NCI-H146 (cell line): ENCODE results near the gene SLC41A3.

Experiments
- DNase-seq: peaks from one replicate; lab custom pipeline; 2025; lab: John Stamatoyannopoulos, UW

SLC41A3 gene

DNA sequence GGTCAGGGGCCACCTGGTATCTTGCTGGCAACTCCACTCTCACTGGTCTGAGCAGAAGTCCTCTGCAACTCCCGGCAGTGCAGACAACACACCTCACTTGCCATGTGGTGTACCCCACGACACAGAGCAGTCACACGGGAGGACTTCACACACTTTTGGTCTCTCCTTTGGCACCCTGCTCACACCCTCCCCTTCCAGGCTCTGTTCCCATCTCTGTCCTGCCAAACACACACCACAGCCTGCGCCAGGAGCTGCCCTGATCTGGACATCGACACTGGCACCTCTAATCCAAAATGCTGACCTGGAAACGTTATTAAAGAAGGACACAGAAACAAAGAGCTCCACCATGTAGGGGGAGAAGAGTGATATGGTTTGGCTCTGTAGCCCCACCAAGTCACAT lies 57.2 kb downstream of the SLC41A3 start:
- DNase-seq, result no peak

- DNase-seq, result no peak
Observed at GRCh38 chr3:126026277-126026751, 57.6 kb downstream of the SLC41A3 start.

GRCh38 chr3:126025862-126026261 lies 58.1 kb downstream of the SLC41A3 start:
- no peak for DNase-seq

DNA sequence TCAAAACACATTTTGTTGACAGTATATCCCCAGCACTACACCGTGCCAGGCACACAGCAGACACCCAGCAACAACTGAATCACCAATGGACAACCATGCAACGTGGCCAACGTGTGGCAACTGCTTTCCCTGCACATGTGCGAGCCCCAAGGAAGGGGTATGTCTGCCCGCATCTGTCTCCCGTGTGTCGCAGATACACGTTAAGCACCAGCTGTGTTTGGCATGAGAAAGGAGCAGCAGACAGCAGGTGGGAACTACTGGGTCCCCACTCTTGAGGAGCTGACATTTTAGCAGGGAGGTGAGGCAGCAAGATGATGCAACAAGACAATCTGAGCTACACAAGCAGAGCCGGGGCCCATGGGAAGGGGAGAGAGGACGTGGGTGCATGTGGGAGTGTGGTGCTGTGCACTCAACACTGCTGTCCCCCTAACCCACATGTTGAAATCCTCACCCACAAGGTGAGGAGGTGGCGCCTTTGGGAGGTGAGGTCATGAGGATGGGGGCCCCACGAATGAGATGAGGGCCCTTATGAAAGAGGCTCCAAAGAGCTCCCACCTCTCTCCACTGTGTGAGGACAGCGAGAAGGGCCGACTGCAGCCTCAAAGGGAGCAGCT lies 58.7 kb downstream of the SLC41A3 start:
- DNase-seq, result no peak

DNA sequence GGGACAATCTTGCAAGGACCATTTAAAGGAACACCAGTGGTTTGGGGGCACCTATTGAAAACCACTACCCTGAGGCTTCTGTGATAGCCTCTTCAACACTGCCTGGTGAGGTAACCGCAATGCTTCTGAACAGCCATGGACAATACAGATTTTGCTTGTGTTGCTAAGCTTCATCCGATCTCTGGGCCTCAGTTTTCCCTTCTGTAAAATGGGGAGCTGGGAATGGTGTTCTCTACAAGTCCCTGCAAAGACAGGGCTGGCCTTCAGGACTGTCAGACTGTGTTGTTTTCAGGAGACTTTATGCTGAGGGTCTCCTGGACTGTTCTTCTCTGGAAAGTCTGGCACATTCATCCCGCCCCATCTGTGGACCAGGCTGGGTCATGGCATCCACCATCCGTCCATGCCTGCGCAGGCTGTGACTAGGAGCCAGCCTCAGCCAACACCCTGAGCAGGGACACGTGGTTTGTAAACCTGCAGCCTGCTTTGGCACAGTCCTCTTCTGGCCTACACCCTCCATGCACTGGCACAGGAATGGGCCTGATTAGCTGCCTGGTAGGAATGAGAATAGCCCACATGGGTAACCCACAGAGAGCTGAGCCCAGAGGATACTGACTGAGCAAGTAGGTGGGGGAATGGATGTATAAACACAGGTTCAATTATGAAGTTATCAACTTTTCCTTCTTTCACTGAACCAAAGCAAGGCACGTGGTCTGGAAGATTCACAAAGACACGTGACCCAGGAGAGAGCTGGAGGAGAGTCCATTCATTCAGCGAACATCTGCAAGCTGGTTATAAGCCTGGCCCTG lies 59.7 kb downstream of the SLC41A3 start:
- DNase-seq, result no peak

- DNase-seq, result no peak
Observed at GRCh38 chr3:126023390-126023789, 60.5 kb downstream of the SLC41A3 start.

GRCh38 chr3:126022741-126023359 lies 61.1 kb downstream of the SLC41A3 start:
- DNase-seq, result peak; percentile 13

DNA sequence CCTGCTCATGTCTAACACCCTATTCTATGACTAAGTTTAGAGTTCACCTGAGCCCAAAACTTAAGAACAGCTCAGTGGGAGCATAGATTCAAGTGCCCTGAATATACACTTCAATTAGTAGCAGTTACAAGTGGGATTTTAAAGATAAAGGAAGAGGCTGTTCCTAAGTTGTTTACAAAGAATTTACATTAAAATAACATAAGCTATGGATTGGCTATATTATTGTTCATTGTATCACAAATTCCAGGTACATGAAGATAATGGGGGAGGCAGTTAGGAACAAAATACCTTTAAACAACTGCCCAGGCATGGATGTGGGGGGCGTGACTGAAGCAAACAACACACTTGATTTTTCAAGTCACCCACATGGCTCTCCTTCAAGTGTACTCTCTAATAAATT lies 62.2 kb downstream of the SLC41A3 start:
- no peak for DNase-seq

DNA sequence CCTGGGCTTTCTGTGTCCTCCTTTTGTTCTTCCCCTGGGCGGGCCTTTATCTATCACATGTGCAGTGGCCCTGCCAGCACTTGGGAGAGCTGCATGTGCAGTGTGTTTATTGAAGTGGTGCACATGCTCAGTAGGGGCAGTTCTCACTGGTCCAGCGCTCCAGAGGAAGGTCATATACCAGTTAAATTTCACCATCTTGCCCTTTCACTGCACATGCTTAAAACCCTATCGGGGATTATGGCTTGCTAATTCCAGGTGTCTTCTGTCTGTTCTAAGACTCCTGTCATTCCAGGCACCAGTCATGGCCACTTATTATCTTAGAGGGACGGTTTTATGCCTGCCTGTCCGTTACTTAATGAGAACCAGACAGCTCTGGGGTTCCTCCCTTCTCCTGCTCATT lies 62.7 kb downstream of the SLC41A3 start:
- no peak for DNase-seq

DNA sequence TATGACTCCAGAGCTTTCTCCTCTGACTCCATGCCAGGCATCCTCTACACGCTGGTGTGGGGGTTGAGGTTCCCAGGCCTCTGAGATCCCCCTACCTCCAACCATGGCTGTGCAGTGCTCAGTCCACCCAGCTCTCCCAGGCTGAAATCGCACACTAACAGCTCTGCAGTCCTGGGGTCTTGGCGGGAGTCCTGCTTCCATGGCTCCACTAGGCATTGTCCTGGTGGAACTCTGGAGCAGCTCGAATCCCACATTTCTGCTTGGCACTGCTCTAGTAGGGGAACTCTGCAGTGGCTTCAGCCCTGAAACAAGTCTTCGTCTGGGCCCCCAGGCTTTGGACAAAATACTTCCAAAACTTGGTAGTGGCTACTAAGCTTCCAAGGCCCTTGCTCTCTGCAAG lies 64.2 kb downstream of the SLC41A3 start:
- DNase-seq, result no peak

DNA sequence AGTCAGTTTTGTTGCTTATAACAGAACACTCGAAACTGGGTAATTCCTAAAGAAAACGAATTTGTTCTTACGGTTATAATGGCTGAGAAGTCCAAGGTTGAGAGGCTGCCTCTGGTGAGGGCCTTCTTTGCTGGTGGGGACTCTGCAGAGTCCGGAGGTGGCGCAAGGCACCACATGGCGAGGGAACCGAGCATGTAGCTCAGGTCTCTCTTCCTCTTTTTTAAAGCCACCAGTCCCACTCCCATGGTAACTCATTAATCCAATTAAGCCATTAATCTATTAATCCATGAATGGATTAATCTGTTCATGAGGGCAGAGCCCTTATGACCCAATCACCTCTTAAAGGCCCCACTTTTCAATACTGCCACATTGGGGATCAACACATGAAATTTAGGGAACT lies 64.9 kb downstream of the SLC41A3 start:
- DNase-seq, result no peak

- no peak for DNase-seq
Observed at GRCh38 chr3:126018545-126018944, 65.4 kb downstream of the SLC41A3 start.

DNA sequence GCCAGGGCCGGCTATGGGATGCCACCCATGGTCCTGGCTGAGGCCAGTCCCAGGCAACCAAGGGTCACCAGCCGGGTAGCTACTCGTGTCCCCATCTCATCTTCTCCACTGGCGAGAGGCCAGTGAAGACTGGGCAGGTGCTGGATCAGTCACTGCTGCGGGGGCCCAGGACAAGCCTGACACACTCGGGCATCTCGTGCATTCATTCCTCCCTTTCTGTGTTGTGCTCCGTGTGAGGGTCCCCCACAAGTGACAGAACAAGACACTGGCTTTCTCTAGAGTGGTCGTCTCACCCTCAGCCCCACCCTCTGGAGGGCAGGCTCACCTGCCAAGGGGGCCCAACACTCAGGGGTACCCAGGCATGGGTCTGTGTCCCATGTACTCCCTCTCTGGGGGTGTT lies 66.6 kb downstream of the SLC41A3 start:
- DNase-seq, result no peak

DNA sequence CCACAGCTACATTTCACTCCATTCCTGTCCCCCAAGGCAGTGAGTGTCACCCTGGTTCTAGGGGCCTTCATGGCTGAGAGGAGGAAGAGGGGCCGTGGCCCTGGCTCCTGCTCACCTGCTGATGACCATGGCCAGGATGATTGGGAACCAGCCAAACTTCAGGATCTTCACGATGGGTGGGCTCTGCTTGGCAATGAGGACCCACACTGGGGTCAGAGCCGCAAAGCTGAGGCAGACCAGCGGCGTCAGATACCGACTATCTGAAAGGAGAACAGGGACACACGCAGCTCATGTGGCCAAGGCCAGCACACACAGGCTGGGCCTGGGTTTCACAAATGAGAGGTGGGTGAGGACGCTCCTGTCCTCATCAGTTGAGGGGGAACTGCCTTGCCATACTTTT lies 67.3 kb downstream of the SLC41A3 start:
- no peak for DNase-seq

DNA sequence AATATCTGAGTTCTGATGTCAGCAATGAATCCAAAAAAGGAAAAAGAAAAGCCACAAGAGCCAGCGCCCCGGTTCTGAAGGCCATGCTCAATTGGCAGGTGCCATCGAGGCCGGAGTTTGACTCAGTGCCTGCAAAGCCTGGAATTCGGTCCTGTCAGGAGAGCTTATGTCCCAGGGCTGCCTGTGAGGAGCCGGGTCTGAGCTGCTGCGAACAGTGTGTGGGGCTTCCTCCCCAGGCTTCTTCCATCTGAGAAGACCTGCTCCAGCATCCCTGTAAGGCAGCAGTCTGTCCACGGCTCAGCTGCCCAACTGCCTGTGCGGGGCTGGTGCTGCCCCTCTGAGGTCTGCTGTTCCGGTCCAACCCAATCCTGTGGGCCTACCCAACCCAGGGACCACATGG lies 68.8 kb downstream of the SLC41A3 start:
- DNase-seq, result no peak

DNA sequence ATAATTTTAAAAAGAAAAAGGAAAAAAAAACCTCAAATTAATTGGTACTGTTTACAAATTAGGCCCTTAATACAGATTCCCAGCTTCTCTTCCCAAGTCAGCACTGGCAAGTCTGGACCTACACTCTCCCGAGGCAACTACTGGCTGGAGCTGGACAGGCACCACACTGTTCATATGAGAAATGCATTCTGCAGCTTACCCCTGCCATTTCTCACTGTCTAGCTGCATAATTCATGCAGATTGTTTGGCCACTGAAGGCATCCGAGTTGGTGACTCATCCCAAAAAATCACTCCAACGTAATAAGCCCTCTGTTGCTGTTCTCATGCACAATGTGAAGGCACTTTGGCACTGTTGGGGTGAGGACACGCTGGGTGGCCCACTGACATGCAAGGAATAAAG lies 69.7 kb downstream of the SLC41A3 start:
- DNase-seq, result no peak

DNA sequence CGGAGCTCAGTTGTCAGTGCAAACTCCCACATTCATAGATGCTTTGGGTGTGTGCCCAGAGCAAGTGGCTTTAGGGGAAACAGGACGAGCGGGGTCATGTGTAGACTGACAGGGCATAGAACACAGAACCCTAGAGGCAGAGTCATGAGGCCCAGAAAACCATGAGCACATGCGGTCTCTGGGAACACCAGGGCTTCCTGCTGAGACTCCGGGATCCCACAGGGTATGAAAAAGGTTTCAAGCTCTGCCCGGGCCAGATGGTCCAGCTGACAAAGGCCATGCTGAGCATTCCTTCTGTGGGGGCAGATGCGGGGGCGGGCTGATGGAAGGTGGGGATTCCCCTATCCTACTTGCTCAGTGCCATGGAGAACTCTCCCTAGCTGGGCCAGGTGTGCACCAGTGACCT lies 70.2 kb downstream of the SLC41A3 start:
- DNase-seq, result peak; percentile 38

DNA sequence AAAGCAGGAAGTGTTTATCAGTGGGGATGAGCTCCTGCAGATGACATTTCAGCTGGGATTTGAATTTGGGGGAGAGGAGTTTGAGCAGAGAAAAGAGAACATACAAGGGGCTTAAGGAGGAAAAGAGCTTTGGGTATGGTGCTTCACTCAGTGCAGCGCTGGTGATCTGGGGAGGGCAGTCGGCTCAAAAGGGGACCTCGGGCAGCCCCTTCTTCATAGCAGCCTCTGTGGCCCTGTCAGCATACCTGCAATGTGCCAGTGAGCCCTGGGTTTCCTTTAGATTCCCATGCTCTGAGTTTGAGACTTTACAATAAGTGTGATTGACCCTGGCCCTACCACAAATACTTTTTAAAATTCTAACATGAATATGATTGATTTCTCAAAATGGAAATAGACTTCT lies 74.7 kb downstream of the SLC41A3 start:
- DNase-seq, result no peak

DNA sequence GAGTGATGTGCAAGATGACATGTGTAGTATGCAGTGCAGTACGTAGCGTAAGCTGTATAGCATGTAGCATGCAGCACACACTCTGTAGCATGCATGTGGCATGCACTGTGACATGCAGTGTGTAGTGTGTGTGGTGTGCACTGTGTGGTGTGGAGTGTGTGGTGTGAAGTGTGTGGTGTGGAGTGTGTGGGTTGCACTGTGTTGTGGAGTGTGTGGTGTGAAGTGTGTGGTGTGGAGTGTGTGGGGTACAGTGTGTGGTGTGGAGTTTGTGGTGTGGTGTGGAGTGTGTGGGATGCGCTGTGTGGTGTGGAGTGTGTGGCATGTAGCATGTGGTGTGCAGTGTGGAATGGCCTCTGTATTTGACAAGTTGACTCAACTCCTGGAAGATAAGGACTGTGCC lies 75.7 kb downstream of the SLC41A3 start:
- no peak for DNase-seq

GRCh38 chr3:126005951-126006350 lies 78.0 kb downstream of the SLC41A3 start:
- DNase-seq, result no peak

DNA sequence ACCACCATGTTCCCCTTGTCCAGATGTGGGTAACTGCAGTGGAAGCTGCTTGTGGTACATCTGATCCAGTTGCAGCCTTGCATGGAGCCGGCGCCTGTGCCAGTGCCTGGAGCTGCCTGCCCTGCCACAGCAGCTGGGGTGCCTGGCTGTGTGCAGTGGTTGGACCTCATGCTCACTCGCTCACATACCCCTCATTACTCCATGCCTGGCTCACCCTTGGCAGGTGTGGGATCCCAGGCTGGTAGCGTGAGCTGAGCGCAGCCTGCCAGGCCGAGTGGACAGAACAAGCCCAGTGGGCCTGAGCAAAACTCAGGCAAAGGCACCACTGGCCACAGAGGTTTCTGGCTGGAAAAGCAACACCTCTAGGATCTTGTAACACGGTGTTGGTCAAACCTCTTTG lies 79.2 kb downstream of the SLC41A3 start:
- no peak for DNase-seq

- DNase-seq, result no peak
Observed at GRCh38 chr3:126004217-126004616, 79.7 kb downstream of the SLC41A3 start.

DNA sequence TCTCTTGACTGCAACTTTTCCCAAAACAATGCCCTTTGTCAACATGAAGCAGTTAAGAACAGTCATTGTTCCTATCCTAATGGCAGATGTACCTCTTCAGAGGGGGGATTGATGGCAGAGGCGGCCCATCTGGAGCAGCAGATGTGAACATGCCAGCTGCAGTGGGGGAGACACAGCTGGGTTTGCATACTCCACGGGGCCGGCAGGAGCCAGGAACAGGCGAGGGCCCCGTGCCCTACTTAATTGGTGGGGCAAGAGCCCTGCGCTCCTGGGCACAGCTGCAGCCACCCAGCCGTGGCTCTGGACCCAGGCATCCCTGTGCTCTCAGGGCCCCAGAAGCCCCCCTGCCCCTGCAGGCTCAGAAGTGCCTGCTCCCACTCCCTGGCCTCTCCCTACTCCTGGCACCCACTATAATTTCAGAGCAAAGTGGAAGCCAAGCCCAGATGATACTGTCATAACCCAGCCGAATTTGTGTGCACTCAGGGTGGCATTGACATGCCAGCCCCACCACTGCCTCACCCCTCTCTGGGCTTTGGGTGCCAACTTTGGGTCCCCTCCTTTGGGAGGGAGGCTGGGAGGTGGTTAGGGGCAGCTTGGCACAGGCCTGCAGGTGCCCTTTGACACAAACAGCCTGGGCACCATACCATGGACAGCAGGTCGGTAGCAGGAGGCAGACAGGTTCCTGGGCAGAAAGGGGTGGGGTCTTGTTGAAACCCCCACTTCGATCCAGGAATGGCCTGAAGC lies 80.3 kb downstream of the SLC41A3 start:
- no peak for DNase-seq
